ENCODE data around the gene HESX1. TPM values are rescaled to one million over a fixed set of nuclear protein-coding genes. Genes with fewer than 3 reads are reported as not detected.

The HESX1 gene
- total RNA-seq, 4 donors from 2014 or later, result not detected

- no peaks in the 10 kb centered on the region for H3K9me3 ChIP-seq
- peak; percentile 50 to 75 (median 71) for DNase-seq
- H3K4me3 ChIP-seq, result peak overlapping the region; percentile 90 to 98 (median 94)
- peaks cover 0 to 22% (median 3%) of the 10 kb centered on the region in 4 donors for H3K4me1 ChIP-seq
- peak overlapping the region; percentile 87 to 95 (median 92) for H3K27ac ChIP-seq
- no peaks in the 10 kb centered on the region for H3K27me3 ChIP-seq
- no peaks in the 10 kb centered on the region for H3K36me3 ChIP-seq
- peak in 1 of 2 donors; percentile 15 for TF ChIP-seq POLR2A (IDR thresholded peaks at IDR 0.05)
- TF ChIP-seq CTCF (IDR thresholded peaks at IDR 0.05), result no peak
Observed at GRCh38 chr3:57227930-57228751, 28.4 kb upstream of the HESX1 start.

- peak within 1 kb of the TSS; percentile 87 to 95 (median 92) for H3K27ac ChIP-seq
- H3K4me3 ChIP-seq, result peak within 1 kb of the TSS; percentile 90 to 98 (median 94)
- H3K4me1 ChIP-seq, result peaks cover 0 to 22% (median 3%) of the 10 kb centered on the region in 4 donors
- H3K36me3 ChIP-seq, result no peaks in the 10 kb centered on the region
- TF ChIP-seq POLR2A (IDR thresholded peaks at IDR 0.05) (peak; percentile 60 to 75), CTCF (IDR thresholded peaks at IDR 0.05) (no peak)
- DNase-seq, result peak; percentile 87 to 96 (median 95)
- no peaks in the 10 kb centered on the region for H3K9me3 ChIP-seq
- H3K27me3 ChIP-seq, result no peaks in the 10 kb centered on the region
Observed at GRCh38 chr3:57227204-57227929, 27.6 kb upstream of the HESX1 start, which contains the start of gene APPL1. Gene APPL1, plus strand, starts transcription at chr3:57227729. Its CDS starts 155 bp downstream, at chr3:57227884.

DNA sequence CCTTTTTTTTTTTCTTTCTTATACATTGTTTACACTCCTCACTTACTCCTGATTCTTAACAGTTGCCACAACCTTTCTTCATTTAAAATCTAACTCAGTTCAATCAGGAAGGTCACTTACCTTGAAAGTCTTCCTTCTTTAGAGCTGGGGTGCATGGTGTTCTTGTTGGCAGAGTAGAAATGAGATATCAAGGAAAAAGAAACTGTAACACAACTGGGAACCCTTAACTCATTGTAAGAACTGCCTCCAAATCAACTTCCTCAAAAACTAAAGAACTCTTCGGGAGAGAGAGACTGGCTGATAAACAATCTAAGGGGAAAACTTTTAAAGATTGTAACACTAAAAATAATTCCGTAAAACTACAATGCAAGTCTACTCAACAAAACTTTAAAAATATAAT is 26.4 kb upstream of the HESX1 start:
- TF ChIP-seq POLR2A (IDR thresholded peaks at IDR 0.05), result no peak
- TF ChIP-seq CTCF (IDR thresholded peaks at IDR 0.05), result no peak
- no peaks in the 10 kb centered on the region for H3K27me3 ChIP-seq
- H3K9me3 ChIP-seq, result no peaks in the 10 kb centered on the region
- H3K4me3 ChIP-seq, result no peak overlapping the region
- H3K4me1 ChIP-seq, result peaks cover 0 to 22% (median 3%) of the 10 kb centered on the region in 4 donors
- no peak for DNase-seq
- no peak overlapping the region for H3K27ac ChIP-seq
- H3K36me3 ChIP-seq, result no peaks in the 10 kb centered on the region

- H3K36me3 ChIP-seq, result no peaks in the 10 kb centered on the region
- H3K27ac ChIP-seq, result no peak overlapping the region
- H3K4me1 ChIP-seq, result peaks cover 0 to 12% (median 0%) of the 10 kb centered on the region in 4 donors
- H3K9me3 ChIP-seq, result no peaks in the 10 kb centered on the region
- H3K27me3 ChIP-seq, result no peaks in the 10 kb centered on the region
- TF ChIP-seq POLR2A (IDR thresholded peaks at IDR 0.05), result no peak
- TF ChIP-seq CTCF (IDR thresholded peaks at IDR 0.05), result no peak
- DNase-seq, result no peak
- H3K4me3 ChIP-seq, result no peak overlapping the region
Observed at GRCh38 chr3:57224856-57225255, 25.1 kb upstream of the HESX1 start.

DNA sequence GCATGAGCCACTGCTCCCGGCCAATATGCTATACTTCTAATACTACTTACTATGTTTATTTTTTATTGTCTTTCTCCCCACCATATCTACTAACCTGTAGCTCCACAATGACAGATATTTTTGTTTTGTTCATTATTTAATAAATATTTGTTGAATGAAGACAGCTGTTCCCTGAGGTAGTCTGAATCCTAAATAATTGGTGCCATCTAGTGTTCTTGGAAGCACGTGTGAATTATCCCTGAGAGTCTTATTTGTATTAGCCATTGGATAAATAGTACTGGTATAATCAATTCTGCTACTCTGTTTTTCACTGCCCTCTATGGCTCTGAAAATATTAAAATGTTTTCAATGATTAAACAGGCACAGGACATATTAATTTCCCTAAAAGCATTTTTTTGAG is 22.1 kb upstream of the HESX1 start:
- DNase-seq, result no peak

More for the DNA sequence above, 22.1 kb upstream of the HESX1 start:
- Histone ChIP-seq H3K4me1 (no peaks in the 10 kb centered on the region), H3K27ac (no peak overlapping the region), H3K27me3 (no peaks in the 10 kb centered on the region), H3K36me3 (no peaks in the 10 kb centered on the region), H3K9me3 (no peaks in the 10 kb centered on the region), H3K4me3 (no peak overlapping the region)
- TF ChIP-seq CTCF (IDR thresholded peaks at IDR 0.05), result peak in 3 of 6 experiments; percentile 17 to 33 (median 28)
- no peak for TF ChIP-seq POLR2A (IDR thresholded peaks at IDR 0.05)

Measured in Peyer's patch (tissue), 4 donors.